K562 (cell line): ENCODE results near the gene LAMP1. TPM values are rescaled to one million over a fixed set of nuclear protein-coding genes. Genes with fewer than 3 reads are reported as not detected.
"Not testable (repeated sequence)": the region's sequence is repeated elsewhere in the genome, so short reads cannot be mapped to it uniquely, and the experiment has no call there.

Experiments
- ATAC-seq: fragments of 200-7000 bp; cut with Tn5 transposase; 3 replicates; pipeline ENCODE4 v1.9.1; 2020; ENCODE audit warnings: moderate library complexity
- BruUV-seq: library from RNA; stranded (reverse); fragments of 400-500 nt; replicated peaks from 2 replicates; lab custom pipeline; 2021; lab: Mats Ljungman, UMichigan
- CTCF ChIA-PET: fragments of 300-600 bp; formaldehyde crosslinking; extraction: SDS; loops from one replicate; lab custom pipeline; 2021; ENCODE audit warnings: low intra/inter-chr PET ratio; lab: Yijun Ruan, JAX
- POLR2A ChIA-PET: fragments of 300-600, 350-650 bp; sonication (Branson Sonifier 250); formaldehyde crosslinking; extraction: SDS; loops from one replicate; lab custom pipeline; 2021; ENCODE audit warnings: antibody characterized with exemption, inconsistent platforms; lab: Yijun Ruan, JAX
- DNase-seq, 4 experiments: peaks; one replicate each; pipeline versions ENCODE4 v3.0.0 to v3.0.0-alpha.2; 2011 to 2018; ENCODE audit warnings: low spot score in 3 of 4, mixed read lengths in 3 of 4; ENCODE audit errors: extremely low read depth in 1 of 4
- FAIRE-seq: peaks from 2 replicates; lab custom pipeline; 2011; peaks lifted over from hg19 to GRCh38; lab: Jason Lieb, UNC
- H2AFZ ChIP-seq: 2 replicates; pipeline ENCODE4 v1.6.0; 2011; ENCODE audit warnings: low read depth, low read length, control low read depth, inconsistent platforms
- H3K27ac ChIP-seq: fragments of 200-600 bp; 3 replicates; pipeline ENCODE4 v1.8.0; 2011; ENCODE audit warnings: low read depth, mild to moderate bottlenecking, control low read depth, inconsistent platforms, low read length, moderate library complexity, mixed read lengths; ENCODE audit errors: extremely low read depth
- H3K27me3 ChIP-seq, 2 experiments: fragments of 300-600 bp in 1 of 2; 2 replicates in 1 of 2; 3 replicates in 1 of 2; pipeline versions ENCODE4 v1.6.0 to v1.8.0; 2011; ENCODE audit warnings: inconsistent platforms in 2 of 2, low read length in 2 of 2, mild to moderate bottlenecking in 1 of 2, mixed read lengths in 1 of 2, moderate library complexity in 1 of 2; ENCODE audit not compliant: control insufficient read depth in 2 of 2, insufficient read depth in 2 of 2
- H3K36me3 ChIP-seq: fragments of 300-600 bp; 3 replicates; pipeline ENCODE4 v1.8.0; 2011; ENCODE audit warnings: mild to moderate bottlenecking, low read length, inconsistent platforms; ENCODE audit not compliant: control insufficient read depth, insufficient read depth
- H3K4me1 ChIP-seq, 2 experiments: fragments of 200-600 bp in 1 of 2; replicated peaks in 1 of 2; 2 replicates in 1 of 2; 3 replicates in 1 of 2; pipeline versions ENCODE4 v1.5.1 to v1.8.0; 2011; ENCODE audit warnings: inconsistent platforms in 2 of 2, low read length in 2 of 2, mild to moderate bottlenecking in 1 of 2, mixed read lengths in 1 of 2, moderate library complexity in 1 of 2; ENCODE audit not compliant: control insufficient read depth in 2 of 2, insufficient read depth in 2 of 2
- H3K4me2 ChIP-seq: 2 replicates; pipeline ENCODE4 v1.6.1; 2011; ENCODE audit warnings: low read length, control low read depth, inconsistent platforms, mixed read lengths; ENCODE audit not compliant: insufficient read depth
- H3K4me3 ChIP-seq: fragments of 200-600 bp; sonication (generic), shearing (Covaris generic); 2 replicates; pipeline ENCODE4 v1.5.1; 2016; ENCODE audit warnings: control low read depth, inconsistent platforms
- H3K79me2 ChIP-seq: fragments of 200-600 bp; 3 replicates; pipeline ENCODE4 v1.8.0; 2011; ENCODE audit warnings: low read length, inconsistent platforms; ENCODE audit not compliant: control insufficient read depth, insufficient read depth
- H3K9ac ChIP-seq, 2 experiments: 2 replicates each; pipeline versions ENCODE4 v1.6.0 to v1.6.1; 2011; ENCODE audit warnings: low read depth in 2 of 2, low read length in 2 of 2, control low read depth in 1 of 2, inconsistent platforms in 1 of 2, mild to moderate bottlenecking in 1 of 2, mixed read lengths in 1 of 2; ENCODE audit not compliant: insufficient read depth in 1 of 2
- H3K9me1 ChIP-seq: one replicate; pipeline ENCODE4 v1.6.0; 2011; ENCODE audit warnings: inconsistent platforms, mild to moderate bottlenecking, low read length, moderate library complexity; ENCODE audit not compliant: control insufficient read depth, insufficient read depth
- H3K9me3 ChIP-seq: replicated peaks from 2 replicates; pipeline ENCODE4 v1.5.1; 2011; ENCODE audit warnings: low read depth, low read length, inconsistent platforms; ENCODE audit not compliant: control insufficient read depth, insufficient read depth
- H4K20me1 ChIP-seq: replicated peaks from 2 replicates; pipeline ENCODE4 v1.6.1; 2011; ENCODE audit warnings: low read length, inconsistent platforms, mixed read lengths; ENCODE audit not compliant: control insufficient read depth, insufficient read depth
- RAD21 ChIP-seq, 2 experiments: fragments of 250-450 bp in 1 of 2; fragments of 450-650 bp in 1 of 2; sonication (Bioruptor Pico) in 1 of 2; formaldehyde crosslinking in 1 of 2; IDR thresholded peaks in 1 of 2; conservative IDR thresholded peaks in 1 of 2; 2 replicates each; pipeline versions ENCODE4 v1.4.0 to v1.8.0; 2020 to 2022; ENCODE audit warnings: mild to moderate bottlenecking in 2 of 2, moderate library complexity in 1 of 2
- U2AF1 ChIP-seq: fragments of 200-400 bp; formaldehyde crosslinking; optimal IDR thresholded peaks from 2 replicates; pipeline ENCODE3; 2017; ENCODE audit warnings: mild to moderate bottlenecking, low read depth, low read length, moderate library complexity
- ZBTB7A ChIP-seq: IDR thresholded peaks from 2 replicates; pipeline ENCODE4 v1.6.1; 2011; ENCODE audit warnings: low read depth, mild to moderate bottlenecking, low read length, moderate library complexity, borderline replicate concordance; ENCODE audit not compliant: control insufficient read depth
- ZNF23 ChIP-seq: fragments of 250-450 bp; sonication (Bioruptor Pico); IDR thresholded peaks from 2 replicates; pipeline ENCODE4 v1.4.0; 2020; ENCODE audit warnings: mild to moderate bottlenecking
- ZNF79 ChIP-seq: fragments of 250-450 bp; sonication (Bioruptor Pico); IDR thresholded peaks from 2 replicates; pipeline ENCODE4 v1.4.0; 2020; ENCODE audit warnings: low read depth, mild to moderate bottlenecking, moderate library complexity
- whole genome bisulfite sequencing: fragments of 100-300 bp; shearing (Covaris generic); methylation state at CpG from one replicate; pipeline ENCODE4 v1.1.6; 2016; ENCODE audit warnings: low coverage, mixed read lengths; ENCODE audit not compliant: insufficient coverage; ENCODE audit errors: missing lambda C conversion rate; 5-methylcytosine and 5-hydroxymethylcytosine counted together
- in situ Hi-C: fragments of 300-500 bp; cut with MboI; formaldehyde crosslinking; loops from 4 replicates; pipeline ENCODE4 v1.15.0; 2018; ENCODE audit warnings: inconsistent platforms, mixed read lengths
- intact Hi-C: fragments of 100-400 bp; cut with micrococcal nuclease; formaldehyde crosslinking; loops from 2 replicates; pipeline ENCODE4 v1.14.2; 2022
- polyA plus RNA-seq, 8 experiments: library from polyadenylated mRNA; depleted of rRNA in 4 of 8; stranded (reverse) in 5 of 8; unstranded in 3 of 8; fragments of >200 nt; fragmentation: Nextera tagmentation in 2 of 8; fragmentation: Illumina TruSeq in 1 of 8; extraction: Ambion mirVana in 2 of 8; extraction: Trizol in 1 of 8; gene quantifications; 2 replicates each; pipeline versions ENCODE4 v1.2.1 to v1.2.3, GENCODE V29; 2011 to 2014; ENCODE audit warnings: inconsistent platforms in 1 of 8, missing spikeins in 1 of 8
- total RNA-seq, 7 experiments: library from RNA; depleted of rRNA in 6 of 7; stranded (reverse); fragments of >200 nt in 6 of 7; fragmentation: Illumina TruSeq in 2 of 7; extraction: Trizol in 2 of 7; gene quantifications; 2 replicates each; pipeline versions ENCODE4 v1.2.1 to v1.2.3, GENCODE V29; 2011 to 2021; ENCODE audit warnings: low replicate concordance in 1 of 7

Gene LAMP1
- total and polyA plus RNA-seq, 9 of the 15 experiments (the other 6 are each of a cell fraction or from before 2014, with no cell fraction given): 2.2 to 70.1 (median 30.5) TPM

DNA sequence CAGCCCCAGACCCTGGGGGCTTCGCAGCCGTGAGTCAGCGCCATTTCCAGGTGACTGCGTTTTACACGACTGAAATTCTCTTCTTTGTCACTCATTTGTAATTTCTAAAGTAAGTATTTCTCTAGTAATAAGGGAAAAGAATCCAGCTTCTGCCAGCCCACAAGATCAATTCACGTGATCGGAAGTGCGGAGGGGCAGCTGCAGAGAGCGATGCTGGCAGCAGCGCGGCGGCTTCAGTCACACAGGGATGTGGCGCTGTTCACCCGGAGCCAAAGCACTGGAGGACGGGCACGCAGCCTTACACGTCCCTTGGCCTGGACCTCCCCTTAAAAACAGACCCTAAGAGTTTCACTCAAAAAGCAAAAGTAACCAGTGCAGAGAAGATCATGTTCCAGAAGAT, 48.4 kb downstream of the LAMP1 start:
- intact Hi-C loops (no loop called here), in situ Hi-C loops (no loop called here)
- DNase-seq (no peak), ATAC-seq (no peak), FAIRE-seq (no peak)
- Histone ChIP-seq H2AFZ (no peak overlapping the region), H4K20me1 (no peaks in the 10 kb centered on the region), H3K4me1 (no peaks in the 10 kb centered on the region), H3K36me3 (peaks cover 25% of the 10 kb centered on the region; the same call in 2 of the 3 replicates), H3K4me3 (no peak overlapping the region), H3K79me2 (no peaks in the 10 kb centered on the region), H3K4me2 (no peak overlapping the region), H3K27ac (no peak overlapping the region), H3K9ac (no peak overlapping the region), H3K9me3 (no peaks in the 10 kb centered on the region; the same call in none of the 2 replicates), H3K9me1 (no peaks in the 10 kb centered on the region), H3K27me3 (no peaks in the 10 kb centered on the region)
- TF ChIP-seq ZNF79 (CRISPR knock-in tag): no peak
- TF ChIP-seq U2AF1: no peak
- TF ChIP-seq ZBTB7A: no peak
- TF ChIP-seq ZNF23: no peak
- TF ChIP-seq RAD21 (CRISPR knock-in tag; conservative IDR thresholded peaks at IDR 0.05 in 1 of 2, IDR thresholded peaks at IDR 0.05 in 1 of 2): no peak
- ChIA-PET CTCF (no interaction called here), POLR2A (no interaction called here)
- BruUV-seq: no TSS peak
- WGBS: over 99% methylated on average over 9 of the region's 17 CpGs

DNA sequence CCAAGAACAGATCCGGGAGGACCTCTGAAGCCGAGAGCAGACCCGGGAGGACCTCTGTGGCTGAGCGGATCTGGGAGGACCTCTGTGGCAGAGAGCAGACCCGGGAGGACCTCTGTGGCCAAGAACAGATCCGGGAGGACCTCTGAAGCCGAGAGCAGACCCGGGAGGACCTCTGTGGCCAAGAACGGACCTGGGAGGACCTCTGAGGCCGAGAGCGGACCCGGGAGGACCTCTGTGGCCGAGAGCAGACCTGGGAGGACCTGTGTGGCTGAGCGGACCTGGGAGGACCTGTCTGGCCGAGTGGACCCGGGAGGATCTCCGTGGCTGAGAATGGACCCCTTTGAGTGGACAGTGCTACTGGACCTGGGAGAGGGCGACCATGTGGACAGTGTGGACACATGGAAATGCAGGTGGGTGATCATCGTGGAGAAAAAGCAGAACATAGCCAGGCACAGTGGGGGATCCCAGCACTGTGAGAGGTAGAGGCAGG, 50.7 kb downstream of the LAMP1 start:
- BruUV-seq, H2AFZ ChIP-seq, ATAC-seq, FAIRE-seq, H3K9me3 ChIP-seq, H3K27me3 ChIP-seq, H3K4me2 ChIP-seq, POLR2A ChIA-PET, H3K4me1 ChIP-seq, CTCF ChIA-PET, intact Hi-C loops, H3K79me2 ChIP-seq, H4K20me1 ChIP-seq, H3K4me3 ChIP-seq, H3K9me1 ChIP-seq, in situ Hi-C loops, H3K27ac ChIP-seq, H3K9ac ChIP-seq, DNase-seq: not testable (repeated sequence)
- WGBS: 93% methylated on average over 14 of the region's 19 CpGs
- H3K36me3 ChIP-seq: peaks cover 29% of the 10 kb centered on the region; the same call in 2 of the 3 replicates
